Tibial nerve (tissue), 3 donors: ENCODE results near the gene LGALS1.

Experiments
- POLR2A ChIP-seq, 2 donors: fragments of 450-650 bp; IDR thresholded peaks; one replicate each; pipeline ENCODE4 v1.6.1; 2017; ENCODE audit warnings: antibody characterized with exemption in 2 of 2, mild to moderate bottlenecking in 2 of 2, moderate library complexity in 2 of 2
- TF ChIP-seq, protein P1 (sequence below), 5 experiments: fragments of 200-600 bp in 3 of 5; fragments of 450-650 bp in 2 of 5; sonication (generic) in 3 of 5; IDR thresholded peaks; one replicate each; pipeline ENCODE4 v1.5.1; 2016 to 2019; ENCODE audit warnings: antibody characterized with exemption in 5 of 5, mild to moderate bottlenecking in 3 of 5, moderate library complexity in 2 of 5

DNA sequence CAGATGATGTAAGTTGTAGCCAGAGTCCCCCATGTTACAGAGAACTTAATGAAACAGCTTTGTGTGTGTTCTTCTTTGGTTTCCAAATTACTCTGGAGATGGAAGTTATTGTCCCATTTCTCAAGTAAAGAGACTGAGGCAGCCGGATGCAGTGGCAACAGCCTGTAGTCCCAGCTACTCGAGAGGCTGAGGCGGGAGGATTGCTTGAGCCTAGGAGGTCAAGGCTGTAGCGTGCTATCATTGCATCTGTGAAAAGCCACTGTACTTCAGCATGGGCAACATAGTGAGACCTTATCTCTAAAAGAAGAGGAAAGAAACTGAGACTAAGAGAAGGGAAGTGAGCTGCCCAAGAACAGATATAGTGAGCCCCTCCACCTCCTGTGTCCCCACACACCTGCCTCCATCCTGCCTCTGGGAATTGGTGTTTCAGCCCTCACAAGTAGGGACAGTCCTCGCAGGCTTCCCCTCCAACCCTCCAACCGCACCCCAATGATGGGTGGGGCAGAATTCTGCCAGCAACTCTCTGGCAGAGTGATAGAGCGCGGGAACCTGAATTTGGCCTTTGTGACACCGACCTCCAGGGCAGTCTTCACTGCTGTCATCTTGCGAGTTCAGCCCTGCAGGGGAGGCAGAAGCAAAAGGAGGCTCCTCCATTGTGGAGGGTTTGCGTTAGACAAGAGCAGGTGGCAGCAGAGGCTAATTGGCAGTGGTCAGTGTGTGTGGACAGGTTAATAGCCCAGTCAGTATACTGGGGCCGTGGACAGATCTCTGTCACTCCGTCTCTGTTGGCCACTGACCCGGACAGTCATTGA lies 15.3 kb upstream of the LGALS1 start:
- TF ChIP-seq POLR2A (IDR thresholded peaks at IDR 0.05): no peak
- TF ChIP-seq, protein P1, sequence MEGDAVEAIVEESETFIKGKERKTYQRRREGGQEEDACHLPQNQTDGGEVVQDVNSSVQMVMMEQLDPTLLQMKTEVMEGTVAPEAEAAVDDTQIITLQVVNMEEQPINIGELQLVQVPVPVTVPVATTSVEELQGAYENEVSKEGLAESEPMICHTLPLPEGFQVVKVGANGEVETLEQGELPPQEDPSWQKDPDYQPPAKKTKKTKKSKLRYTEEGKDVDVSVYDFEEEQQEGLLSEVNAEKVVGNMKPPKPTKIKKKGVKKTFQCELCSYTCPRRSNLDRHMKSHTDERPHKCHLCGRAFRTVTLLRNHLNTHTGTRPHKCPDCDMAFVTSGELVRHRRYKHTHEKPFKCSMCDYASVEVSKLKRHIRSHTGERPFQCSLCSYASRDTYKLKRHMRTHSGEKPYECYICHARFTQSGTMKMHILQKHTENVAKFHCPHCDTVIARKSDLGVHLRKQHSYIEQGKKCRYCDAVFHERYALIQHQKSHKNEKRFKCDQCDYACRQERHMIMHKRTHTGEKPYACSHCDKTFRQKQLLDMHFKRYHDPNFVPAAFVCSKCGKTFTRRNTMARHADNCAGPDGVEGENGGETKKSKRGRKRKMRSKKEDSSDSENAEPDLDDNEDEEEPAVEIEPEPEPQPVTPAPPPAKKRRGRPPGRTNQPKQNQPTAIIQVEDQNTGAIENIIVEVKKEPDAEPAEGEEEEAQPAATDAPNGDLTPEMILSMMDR (IDR thresholded peaks at IDR 0.05): no peak
